Measurements from ENCODE around the gene GIPR.

The GIPR gene

GRCh38 chr19:45693106-45693788 lies 25.2 kb downstream of the GIPR start:
- no peak for DNase-seq (ENCODE audit: low read depth)
- H3K4me3 ChIP-seq (ENCODE audit: low read length) = peak overlapping the region; percentile 90
- peak; percentile 94 for TF ChIP-seq CTCF (conservative IDR thresholded peaks at IDR 0.05; ENCODE audit: low read depth, low read length)

- no peak for DNase-seq (ENCODE audit: low read depth)
- no peak overlapping the region for H3K4me3 ChIP-seq (ENCODE audit: low read length)
- TF ChIP-seq CTCF (conservative IDR thresholded peaks at IDR 0.05; ENCODE audit: low read depth, low read length) = no peak
These were observed 33.7 kb downstream of the GIPR start for GRCh38 chr19:45701676-45702075.

GRCh38 chr19:45705115-45705514 lies 37.1 kb downstream of the GIPR start:
- DNase-seq (ENCODE audit: low read depth) = no peak
- no peak overlapping the region for H3K4me3 ChIP-seq (ENCODE audit: low read length)
- TF ChIP-seq CTCF (conservative IDR thresholded peaks at IDR 0.05; ENCODE audit: low read depth, low read length) = no peak

GRCh38 chr19:45705710-45706415 lies 37.8 kb downstream of the GIPR start:
- no peak for DNase-seq (ENCODE audit: low read depth)
- TF ChIP-seq CTCF (conservative IDR thresholded peaks at IDR 0.05; ENCODE audit: low read depth, low read length) = no peak
- H3K4me3 ChIP-seq (ENCODE audit: low read length) = no peak overlapping the region

GRCh38 chr19:45710356-45711130 lies 42.5 kb downstream of the GIPR start:
- DNase-seq (ENCODE audit: low read depth) = no peak
- TF ChIP-seq CTCF (conservative IDR thresholded peaks at IDR 0.05; ENCODE audit: low read depth, low read length) = no peak
- no peak overlapping the region for H3K4me3 ChIP-seq (ENCODE audit: low read length)

GRCh38 chr19:45711851-45712698 lies 44.1 kb downstream of the GIPR start:
- no peak for DNase-seq (ENCODE audit: low read depth)
- H3K4me3 ChIP-seq (ENCODE audit: low read length) = no peak overlapping the region
- TF ChIP-seq CTCF (conservative IDR thresholded peaks at IDR 0.05; ENCODE audit: low read depth, low read length) = no peak
